ENCODE measurements around the gene MSRB1. TPM values are rescaled to one million over a fixed set of nuclear protein-coding genes. Genes with fewer than 3 reads are reported as not detected.
A peak's percentile ranks its signal among the peaks of the same experiment; 100 is the strongest.
"Not testable (repeated sequence)": the region's sequence is repeated elsewhere in the genome, so short reads cannot be mapped to it uniquely, and the experiment has no call there.

MSRB1 gene
- total RNA-seq, 1 experiment from 2014 or later = 25.7 TPM

- DNase-seq (no peak), ATAC-seq (no peak)
- CTCF ChIA-PET = no interaction called here
- H3K4me1 ChIP-seq (ENCODE audit: insufficient read depth, low read length) = peaks cover 5% of the 10 kb centered on the region; the same call in 1 of the 2 replicates
- H2AFZ ChIP-seq (ENCODE audit: low read length) = peak overlapping the region; percentile 70
- POLR2A ChIA-PET (ENCODE audit: unreplicated experiment) = no interaction called here
- peaks cover 33% of the 10 kb centered on the region for H3K79me2 ChIP-seq (ENCODE audit: low read length)
- H3K9ac ChIP-seq (ENCODE audit: low read length) = peak overlapping the region; percentile 90; the same call in 1 of the 2 replicates
- intact Hi-C loops (cut with micrococcal nuclease) = no loop called here
- H3K9me3 ChIP-seq (ENCODE audit: low read length) = no peaks in the 10 kb centered on the region
- no peaks in the 10 kb centered on the region for H3K9me2 ChIP-seq (replicated peaks; ENCODE audit: low read length)
- no peaks in the 10 kb centered on the region for H3K27me3 ChIP-seq (ENCODE audit: low read length)
- BruUV-seq (replicated peaks) = no TSS peak
- H3K4me3 ChIP-seq (ENCODE audit: low read length) = peak overlapping the region; percentile 91; the same call in 1 of the 2 replicates
- H3K36me3 ChIP-seq (ENCODE audit: low read depth, low read length) = peaks cover 18% of the 10 kb centered on the region
- TF ChIP-seq CTCF (conservative IDR thresholded peaks at IDR 0.05; ENCODE audit: low read depth, low read length) (no peak), EZH2 (IDR thresholded peaks at IDR 0.05; ENCODE audit: low read length, unreplicated experiment) (no peak), EZH2phosphoT487 (IDR thresholded peaks at IDR 0.05; ENCODE audit: borderline replicate concordance, low read length) (no peak)
- H3K27ac ChIP-seq (ENCODE audit: low read length) = no peak overlapping the region
- H4K20me1 ChIP-seq (ENCODE audit: low read length) = peaks cover 15% of the 10 kb centered on the region
- H3K4me2 ChIP-seq (ENCODE audit: low read length) = peak overlapping the region; percentile 90
- H3F3A ChIP-seq (ENCODE audit: low read length, unreplicated experiment) = peaks cover 15% of the 10 kb centered on the region
Measured at GRCh38 chr16:1958715-1959268, 15.8 kb upstream of the MSRB1 start.

GRCh38 chr16:1958143-1958491 lies 15.1 kb upstream of the MSRB1 start:
- peaks cover 11% of the 10 kb centered on the region for H3K36me3 ChIP-seq (ENCODE audit: low read depth, low read length)
- H2AFZ ChIP-seq (ENCODE audit: low read length); H3K4me2 ChIP-seq (ENCODE audit: low read length); ATAC-seq; POLR2A ChIA-PET (ENCODE audit: unreplicated experiment); intact Hi-C loops (cut with micrococcal nuclease); H3F3A ChIP-seq (ENCODE audit: low read length, unreplicated experiment); H3K27ac ChIP-seq (ENCODE audit: low read length); H3K27me3 ChIP-seq (ENCODE audit: low read length); H3K4me3 ChIP-seq (ENCODE audit: low read length); DNase-seq; H3K9ac ChIP-seq (ENCODE audit: low read length); BruUV-seq (replicated peaks); H4K20me1 ChIP-seq (ENCODE audit: low read length); H3K9me2 ChIP-seq (replicated peaks; ENCODE audit: low read length); H3K4me1 ChIP-seq (ENCODE audit: insufficient read depth, low read length); H3K9me3 ChIP-seq (ENCODE audit: low read length); CTCF ChIA-PET: not testable (repeated sequence)
- H3K79me2 ChIP-seq (ENCODE audit: low read length) = peaks cover 27% of the 10 kb centered on the region

- DNase-seq; H3F3A ChIP-seq (ENCODE audit: low read length, unreplicated experiment); H2AFZ ChIP-seq (ENCODE audit: low read length); H3K4me2 ChIP-seq (ENCODE audit: low read length); H3K9me3 ChIP-seq (ENCODE audit: low read length); H3K27me3 ChIP-seq (ENCODE audit: low read length); POLR2A ChIA-PET (ENCODE audit: unreplicated experiment); H4K20me1 ChIP-seq (ENCODE audit: low read length); CTCF ChIA-PET; H3K4me1 ChIP-seq (ENCODE audit: insufficient read depth, low read length); intact Hi-C loops (cut with micrococcal nuclease); H3K4me3 ChIP-seq (ENCODE audit: low read length); H3K36me3 ChIP-seq (ENCODE audit: low read depth, low read length); H3K9me2 ChIP-seq (replicated peaks; ENCODE audit: low read length); BruUV-seq (replicated peaks); ATAC-seq; H3K27ac ChIP-seq (ENCODE audit: low read length); H3K9ac ChIP-seq (ENCODE audit: low read length): not testable (repeated sequence)
- peaks cover 21% of the 10 kb centered on the region for H3K79me2 ChIP-seq (ENCODE audit: low read length)
Measured at GRCh38 chr16:1957434-1958142, 14.6 kb upstream of the MSRB1 start.

Measured in PC-3 (cell line).